HUES48 (cell line): ENCODE measurements around the gene GPR84.
"Not testable (repeated sequence)": the region's sequence is repeated elsewhere in the genome, so short reads cannot be mapped to it uniquely, and the experiment has no call there.

Experiments used
- H3K27ac ChIP-seq: one replicate; pipeline ENCODE4 v1.7.0; 2013; ENCODE audit warnings: low read depth, low read length, inconsistent platforms
- H3K27me3 ChIP-seq: 2 replicates; pipeline ENCODE4 v1.6.1; 2013; ENCODE audit warnings: mild to moderate bottlenecking, low read length; ENCODE audit not compliant: control insufficient read depth, insufficient read depth
- H3K36me3 ChIP-seq: 2 replicates; pipeline ENCODE4 v1.6.1; 2013; ENCODE audit warnings: low read length; ENCODE audit not compliant: control insufficient read depth, insufficient read depth
- H3K4me1 ChIP-seq: 2 replicates; pipeline ENCODE4 v1.6.1; 2013; ENCODE audit warnings: mild to moderate bottlenecking, low read length; ENCODE audit not compliant: control insufficient read depth, insufficient read depth
- H3K4me3 ChIP-seq: 2 replicates; pipeline ENCODE4 v1.5.1; 2013; ENCODE audit warnings: mild to moderate bottlenecking, low read depth, low read length
- H3K9ac ChIP-seq: 2 replicates; pipeline ENCODE4 v1.6.1; 2013; ENCODE audit warnings: mild to moderate bottlenecking, low read depth, low read length, moderate library complexity
- H3K9me3 ChIP-seq: 2 replicates; pipeline ENCODE4 v1.6.1; 2013; ENCODE audit warnings: low read length; ENCODE audit not compliant: control insufficient read depth, insufficient read depth

GPR84 gene

DNA sequence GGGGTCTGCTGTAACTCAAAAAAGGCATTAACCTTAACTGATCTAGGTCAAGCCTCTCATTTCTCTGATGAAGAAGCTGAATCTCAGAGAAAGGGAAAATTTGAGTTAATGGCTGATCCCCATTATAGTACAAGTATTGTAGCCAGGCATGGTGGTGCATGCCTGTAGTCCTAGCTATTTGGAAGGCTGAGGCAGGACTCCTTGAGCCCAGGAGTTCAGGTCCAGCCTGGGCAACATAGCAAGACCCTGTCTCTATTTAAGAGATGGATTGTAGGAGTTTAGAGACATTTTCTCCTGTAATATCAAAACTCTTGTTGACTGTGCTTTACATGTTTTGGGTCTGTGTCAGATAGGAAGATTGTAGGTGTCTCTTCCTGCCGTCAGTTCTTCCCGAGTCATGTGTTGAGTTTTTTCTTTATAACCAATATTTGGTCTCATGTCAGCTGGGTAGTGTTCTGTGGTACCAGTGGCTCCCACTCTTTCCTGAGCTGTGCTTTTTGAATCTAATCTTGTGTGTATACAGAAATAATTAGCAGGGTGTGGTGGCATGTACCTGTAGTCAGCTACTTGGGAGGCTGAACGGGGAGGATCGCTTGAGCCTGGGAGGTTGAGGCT lies 30.8 kb downstream of the GPR84 start:
- 0 out of 2 replicates have a peak, but pooled peaks cover 3% of the 10 kb centered on the region for H3K36me3 ChIP-seq
- no peak overlapping the region for H3K4me3 ChIP-seq
- no peak overlapping the region for H3K27ac ChIP-seq
- no peaks in the 10 kb centered on the region for H3K27me3 ChIP-seq
- peaks cover 15% of the 10 kb centered on the region; the same call in 1 of the 2 replicates for H3K4me1 ChIP-seq
- H3K9me3 ChIP-seq, result no peaks in the 10 kb centered on the region
- no peak overlapping the region for H3K9ac ChIP-seq

GRCh38 chr12:54331461-54331860 lies 32.8 kb downstream of the GPR84 start:
- H3K36me3 ChIP-seq, result 0 out of 2 replicates have a peak, but pooled peaks cover 3% of the 10 kb centered on the region
- peaks cover 17% of the 10 kb centered on the region for H3K4me1 ChIP-seq
- H3K9ac ChIP-seq, result no peak overlapping the region
- H3K9me3 ChIP-seq, result no peaks in the 10 kb centered on the region
- H3K4me3 ChIP-seq, result no peak overlapping the region
- H3K27ac ChIP-seq, result no peak overlapping the region
- H3K27me3 ChIP-seq, result no peaks in the 10 kb centered on the region

DNA sequence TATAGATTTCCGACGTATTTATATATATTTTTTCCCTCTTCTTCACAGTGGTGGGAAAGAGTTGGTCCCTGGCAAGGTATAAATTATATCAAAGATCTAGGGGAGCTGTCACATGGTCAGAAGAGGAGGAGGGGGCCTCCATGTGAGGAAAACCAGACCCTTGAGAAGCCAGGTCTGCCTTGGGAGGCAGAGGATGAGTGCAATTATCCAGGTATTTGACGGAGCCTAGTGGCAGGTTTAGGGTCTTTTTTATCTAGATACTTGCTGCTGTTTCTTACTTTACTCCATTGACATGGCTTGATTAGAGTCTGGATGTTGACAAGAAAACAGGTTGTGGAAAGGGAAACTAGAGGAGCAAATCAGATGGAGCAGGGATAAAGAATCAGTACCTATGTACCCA lies 33.8 kb downstream of the GPR84 start:
- peaks cover 17% of the 10 kb centered on the region for H3K4me1 ChIP-seq
- H3K9ac ChIP-seq, result no peak overlapping the region

DNA sequence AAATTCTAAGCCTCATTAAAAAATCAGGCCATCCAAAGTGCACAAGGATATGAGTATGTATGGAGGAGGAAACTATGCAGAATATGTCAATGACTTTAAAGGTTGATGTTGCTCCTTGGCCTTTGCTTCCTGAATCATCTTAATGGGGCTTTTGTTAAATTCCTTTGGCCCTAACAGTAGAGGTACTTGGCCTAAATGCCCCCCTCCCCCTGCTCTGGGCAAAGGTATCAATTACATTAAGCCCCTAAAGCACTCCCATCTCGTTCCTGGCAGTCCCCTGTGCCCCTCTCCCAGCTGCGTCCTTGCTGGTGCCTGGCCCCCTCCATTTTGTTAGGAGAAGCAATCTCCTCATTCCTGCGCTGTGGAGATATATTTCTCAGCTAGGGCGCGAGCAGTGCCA lies 34.5 kb downstream of the GPR84 start:
- Histone ChIP-seq H3K4me3 (no peak overlapping the region), H3K9ac (no peak overlapping the region), H3K4me1 (peaks cover 17% of the 10 kb centered on the region), H3K9me3 (no peaks in the 10 kb centered on the region), H3K27me3 (no peaks in the 10 kb centered on the region), H3K27ac (no peak overlapping the region), H3K36me3 (0 out of 2 replicates have a peak, but pooled peaks cover 3% of the 10 kb centered on the region)

More for the DNA sequence above, 33.8 kb downstream of the GPR84 start:
- Histone ChIP-seq H3K27me3 (no peaks in the 10 kb centered on the region), H3K36me3 (0 out of 2 replicates have a peak, but pooled peaks cover 3% of the 10 kb centered on the region), H3K27ac (no peak overlapping the region), H3K9me3 (no peaks in the 10 kb centered on the region), H3K4me3 (no peak overlapping the region)

DNA sequence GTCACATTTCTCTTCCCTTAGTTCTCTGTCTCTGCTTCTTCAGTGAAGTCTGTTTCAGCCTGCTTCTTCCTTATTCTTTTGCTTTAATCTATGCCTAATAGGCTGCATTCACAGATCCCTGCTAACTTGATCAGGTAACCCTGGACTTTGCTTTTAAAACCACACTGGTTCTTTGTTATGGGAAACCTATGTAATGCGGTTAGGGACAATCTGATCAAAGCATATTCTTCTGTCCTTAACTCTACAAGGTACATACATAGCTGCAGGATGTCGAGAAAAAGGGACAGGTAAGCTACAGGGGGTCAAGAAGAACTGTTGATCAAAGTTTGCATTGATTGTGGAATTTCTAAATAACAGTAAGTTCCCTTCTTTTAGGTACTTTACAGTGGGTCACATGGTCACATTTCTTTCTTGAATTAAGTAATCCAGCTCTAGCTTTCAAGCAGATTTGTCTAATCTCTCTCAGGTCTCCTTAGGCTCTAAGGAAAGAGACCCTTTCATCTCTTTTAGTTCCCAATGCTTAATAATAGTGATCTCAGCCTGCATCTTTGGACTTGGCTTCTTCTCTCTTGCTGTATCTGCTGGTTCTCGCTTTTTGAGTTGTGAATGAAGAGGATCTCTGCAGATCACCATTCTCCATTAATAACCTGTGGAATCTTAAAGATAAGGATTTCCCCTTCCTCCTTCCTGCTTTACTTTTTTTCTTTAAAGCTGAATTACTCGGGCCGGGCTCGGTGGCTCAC lies 35.5 kb downstream of the GPR84 start:
- 0 out of 2 replicates have a peak, but pooled peaks cover 3% of the 10 kb centered on the region for H3K36me3 ChIP-seq
- no peaks in the 10 kb centered on the region for H3K27me3 ChIP-seq
- H3K4me1 ChIP-seq, result peaks cover 17% of the 10 kb centered on the region
- no peak overlapping the region for H3K27ac ChIP-seq
- no peak overlapping the region for H3K4me3 ChIP-seq
- H3K9me3 ChIP-seq, result no peaks in the 10 kb centered on the region
- no peak overlapping the region for H3K9ac ChIP-seq

GRCh38 chr12:54325442-54326109 lies 38.7 kb downstream of the GPR84 start:
- peak overlapping the region; percentile 95 for H3K9ac ChIP-seq
- not testable (repeated sequence) for H3K9me3 ChIP-seq, H3K36me3 ChIP-seq, H3K27me3 ChIP-seq
- peaks cover 17% of the 10 kb centered on the region for H3K4me1 ChIP-seq
- peak overlapping the region; percentile 95 for H3K4me3 ChIP-seq
- peak overlapping the region; percentile 76 for H3K27ac ChIP-seq

DNA sequence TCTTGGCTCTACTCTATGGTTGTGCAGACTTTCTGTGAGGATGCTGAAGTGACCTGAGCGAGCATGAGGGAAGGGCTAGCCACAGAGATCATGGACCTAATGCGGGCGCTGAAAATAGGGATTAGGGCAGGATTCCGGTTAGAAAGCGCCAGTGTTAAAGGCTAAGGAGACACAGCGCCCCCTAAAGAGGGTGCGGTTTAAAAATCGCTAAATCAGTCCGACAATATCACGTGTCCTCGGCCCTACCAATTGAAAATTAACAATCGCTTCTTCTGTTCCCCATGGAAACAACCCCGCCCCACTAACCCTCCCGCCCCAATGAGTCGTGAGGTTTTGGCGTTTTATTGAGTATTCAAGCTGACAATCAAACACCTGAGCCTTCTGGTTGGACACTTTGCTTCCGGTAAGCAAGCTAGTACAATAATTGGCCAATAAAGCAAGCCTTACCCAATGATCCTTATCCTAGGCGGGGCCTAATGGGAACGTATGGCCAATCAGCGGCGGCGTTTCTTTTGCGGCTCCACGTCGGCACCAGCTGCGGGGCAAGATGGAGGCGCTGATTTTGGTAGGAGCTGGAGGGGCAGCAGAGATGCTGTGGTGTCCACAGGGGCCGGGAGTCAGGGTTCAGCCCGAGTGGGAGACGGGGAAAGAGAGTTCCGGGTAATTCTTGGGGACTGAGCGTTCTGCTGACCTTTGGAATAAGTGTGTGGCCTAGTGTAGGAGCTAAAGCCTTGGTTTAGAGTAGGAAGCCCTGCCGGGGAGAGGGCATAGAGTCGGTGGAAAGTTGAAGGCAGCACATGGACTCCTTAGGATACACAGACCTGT lies 39.5 kb downstream of the GPR84 start, which contains the start of gene COPZ1:
Gene COPZ1, plus strand, starts transcription at position 515 of the 825 bp plus-strand sequence. Its CDS starts 33 bp downstream, at position 548.
- H3K4me1 ChIP-seq, result peaks cover 13% of the 10 kb centered on the region
- H3K27me3 ChIP-seq, result no peaks in the 10 kb centered on the region
- no peaks in the 10 kb centered on the region for H3K9me3 ChIP-seq
- peak within 1 kb of the TSS; percentile 76 for H3K27ac ChIP-seq
- peak within 1 kb of the TSS; percentile 95 for H3K9ac ChIP-seq
- peak within 1 kb of the TSS; percentile 95 for H3K4me3 ChIP-seq
- H3K36me3 ChIP-seq, result no peaks in the 10 kb centered on the region

- Histone ChIP-seq H3K27ac (no peak overlapping the region), H3K27me3 (no peaks in the 10 kb centered on the region), H3K9ac (no peak overlapping the region), H3K9me3 (no peaks in the 10 kb centered on the region), H3K36me3 (no peaks in the 10 kb centered on the region), H3K4me3 (no peak overlapping the region), H3K4me1 (no peaks in the 10 kb centered on the region; the same call in 1 of the 2 replicates)
These were observed 42.9 kb downstream of the GPR84 start for GRCh38 chr12:54321363-54321762.
